ENCODE results near the gene COP1.

COP1 gene

GRCh38 chr1:176164014-176164678, 42.9 kb downstream of the COP1 start:
- TF ChIP-seq, protein P1, sequence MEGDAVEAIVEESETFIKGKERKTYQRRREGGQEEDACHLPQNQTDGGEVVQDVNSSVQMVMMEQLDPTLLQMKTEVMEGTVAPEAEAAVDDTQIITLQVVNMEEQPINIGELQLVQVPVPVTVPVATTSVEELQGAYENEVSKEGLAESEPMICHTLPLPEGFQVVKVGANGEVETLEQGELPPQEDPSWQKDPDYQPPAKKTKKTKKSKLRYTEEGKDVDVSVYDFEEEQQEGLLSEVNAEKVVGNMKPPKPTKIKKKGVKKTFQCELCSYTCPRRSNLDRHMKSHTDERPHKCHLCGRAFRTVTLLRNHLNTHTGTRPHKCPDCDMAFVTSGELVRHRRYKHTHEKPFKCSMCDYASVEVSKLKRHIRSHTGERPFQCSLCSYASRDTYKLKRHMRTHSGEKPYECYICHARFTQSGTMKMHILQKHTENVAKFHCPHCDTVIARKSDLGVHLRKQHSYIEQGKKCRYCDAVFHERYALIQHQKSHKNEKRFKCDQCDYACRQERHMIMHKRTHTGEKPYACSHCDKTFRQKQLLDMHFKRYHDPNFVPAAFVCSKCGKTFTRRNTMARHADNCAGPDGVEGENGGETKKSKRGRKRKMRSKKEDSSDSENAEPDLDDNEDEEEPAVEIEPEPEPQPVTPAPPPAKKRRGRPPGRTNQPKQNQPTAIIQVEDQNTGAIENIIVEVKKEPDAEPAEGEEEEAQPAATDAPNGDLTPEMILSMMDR (IDR thresholded peaks at IDR 0.05; ENCODE audit: low read depth, low read length), result no peak
- DNase-seq (ENCODE audit: extremely low read depth, low read depth), result no peak

GRCh38 chr1:176159993-176160392, 47.1 kb downstream of the COP1 start:
- no peak for DNase-seq (ENCODE audit: extremely low read depth, low read depth)
- TF ChIP-seq, protein P1 (IDR thresholded peaks at IDR 0.05; ENCODE audit: low read depth, low read length), result no peak

GRCh38 chr1:176157995-176158394, 49.1 kb downstream of the COP1 start:
- TF ChIP-seq, protein P1 (IDR thresholded peaks at IDR 0.05; ENCODE audit: low read depth, low read length), result no peak
- no peak for DNase-seq (ENCODE audit: extremely low read depth, low read depth)

- TF ChIP-seq, protein P1 (IDR thresholded peaks at IDR 0.05; ENCODE audit: low read depth, low read length), result no peak
- no peak for DNase-seq (ENCODE audit: extremely low read depth, low read depth)
Measured at GRCh38 chr1:176149939-176150807, 56.9 kb downstream of the COP1 start.

DNA sequence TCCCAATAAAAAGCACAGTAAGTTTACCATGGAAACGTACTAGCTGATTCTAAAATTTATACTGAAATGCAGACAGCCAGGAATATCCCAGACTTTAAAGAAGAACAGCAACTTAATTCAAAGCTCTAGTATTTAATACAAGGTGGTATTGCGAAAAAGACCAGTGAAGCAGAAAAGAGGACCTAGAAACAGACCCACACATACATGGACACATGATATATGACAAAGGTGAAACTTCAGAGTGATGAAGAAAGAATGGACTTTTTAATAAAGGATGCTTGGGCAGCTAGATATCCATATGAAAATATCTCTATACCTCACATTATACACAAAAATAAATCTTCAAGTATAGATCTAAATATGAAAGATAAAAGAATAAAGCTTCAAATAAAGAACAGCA, 62.6 kb downstream of the COP1 start:
- no peak for DNase-seq (ENCODE audit: extremely low read depth, low read depth)
- TF ChIP-seq, protein P1 (IDR thresholded peaks at IDR 0.05; ENCODE audit: low read depth, low read length), result no peak

DNA sequence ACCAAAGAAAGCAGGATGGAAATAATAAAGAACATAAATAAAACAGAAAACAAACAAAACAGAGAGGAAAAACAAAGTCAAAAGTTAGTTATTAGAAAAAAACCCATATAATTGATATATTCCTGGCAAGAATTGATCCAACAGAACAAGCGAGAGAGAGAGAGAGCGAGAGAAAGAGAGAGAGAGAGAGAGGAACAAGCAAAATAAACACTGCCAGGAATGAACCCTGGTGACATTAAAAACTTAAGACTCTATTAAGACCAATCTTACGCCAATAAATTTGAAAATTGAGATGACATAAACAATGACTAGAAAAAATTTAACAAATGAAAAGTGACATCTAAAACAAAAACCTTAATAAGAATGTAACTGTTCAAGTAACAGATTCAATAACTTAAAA, 64.1 kb downstream of the COP1 start:
- TF ChIP-seq, protein P1 (IDR thresholded peaks at IDR 0.05; ENCODE audit: low read depth, low read length), result no peak

GRCh38 chr1:176141449-176141848, 65.6 kb downstream of the COP1 start:
- no peak for DNase-seq (ENCODE audit: extremely low read depth, low read depth)
- TF ChIP-seq, protein P1 (IDR thresholded peaks at IDR 0.05; ENCODE audit: low read depth, low read length), result no peak

More for the DNA sequence above, 64.1 kb downstream of the COP1 start:
- DNase-seq (ENCODE audit: extremely low read depth, low read depth), result no peak

Measured in AG09319 (cell line).